Measurements from ENCODE around the gene SLC9A9. TPM values are rescaled to one million over a fixed set of nuclear protein-coding genes. Genes with fewer than 3 reads are reported as not detected.

The SLC9A9 gene
- total RNA-seq, 1 donor from 2014 or later, result 4.9 TPM

DNA sequence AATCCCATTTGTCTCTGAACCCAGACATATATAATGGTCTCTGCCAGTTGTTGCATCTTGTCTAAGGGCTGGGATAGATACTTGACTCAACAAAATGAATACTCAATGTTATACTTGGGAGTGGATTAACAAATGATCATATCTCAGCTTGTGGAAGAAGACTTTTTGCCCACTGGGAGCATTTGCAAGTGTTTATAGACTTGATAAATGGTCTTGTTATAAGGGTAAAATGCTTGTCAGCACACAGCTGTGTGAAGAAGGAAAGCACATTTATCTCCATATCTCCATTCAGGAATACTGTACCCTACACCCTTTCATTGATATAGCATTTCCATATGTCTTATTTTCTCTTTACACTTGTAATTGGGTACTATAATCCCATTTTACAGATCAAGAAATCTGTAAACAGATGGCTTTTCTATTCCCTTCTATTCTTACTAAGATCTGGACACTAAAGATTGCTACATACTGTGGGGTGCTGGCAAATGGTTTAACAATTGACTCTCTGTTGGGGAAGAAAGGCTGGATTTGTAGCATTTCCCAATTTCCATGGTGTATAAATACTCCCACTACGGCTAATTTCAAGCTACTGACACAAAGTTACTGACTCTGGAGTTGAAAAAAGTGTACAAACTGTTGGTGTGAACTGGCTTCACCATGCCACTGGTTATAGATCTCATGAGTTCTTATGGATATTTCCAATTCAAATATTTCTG lies 574.1 kb downstream of the SLC9A9 start:
- Histone ChIP-seq H3K4me3 (no peak overlapping the region), H3K9me3 (replicated peaks) (no peaks in the 10 kb centered on the region), H3K27ac (replicated peaks) (no peak overlapping the region), H3K27me3 (ENCODE audit: low read depth) (no peaks in the 10 kb centered on the region), H3K36me3 (no peaks in the 10 kb centered on the region), H3K4me1 (no peaks in the 10 kb centered on the region)
- intact Hi-C loops (cut with micrococcal nuclease), result no loop called here
- no peak for DNase-seq
- TF ChIP-seq, protein P1, sequence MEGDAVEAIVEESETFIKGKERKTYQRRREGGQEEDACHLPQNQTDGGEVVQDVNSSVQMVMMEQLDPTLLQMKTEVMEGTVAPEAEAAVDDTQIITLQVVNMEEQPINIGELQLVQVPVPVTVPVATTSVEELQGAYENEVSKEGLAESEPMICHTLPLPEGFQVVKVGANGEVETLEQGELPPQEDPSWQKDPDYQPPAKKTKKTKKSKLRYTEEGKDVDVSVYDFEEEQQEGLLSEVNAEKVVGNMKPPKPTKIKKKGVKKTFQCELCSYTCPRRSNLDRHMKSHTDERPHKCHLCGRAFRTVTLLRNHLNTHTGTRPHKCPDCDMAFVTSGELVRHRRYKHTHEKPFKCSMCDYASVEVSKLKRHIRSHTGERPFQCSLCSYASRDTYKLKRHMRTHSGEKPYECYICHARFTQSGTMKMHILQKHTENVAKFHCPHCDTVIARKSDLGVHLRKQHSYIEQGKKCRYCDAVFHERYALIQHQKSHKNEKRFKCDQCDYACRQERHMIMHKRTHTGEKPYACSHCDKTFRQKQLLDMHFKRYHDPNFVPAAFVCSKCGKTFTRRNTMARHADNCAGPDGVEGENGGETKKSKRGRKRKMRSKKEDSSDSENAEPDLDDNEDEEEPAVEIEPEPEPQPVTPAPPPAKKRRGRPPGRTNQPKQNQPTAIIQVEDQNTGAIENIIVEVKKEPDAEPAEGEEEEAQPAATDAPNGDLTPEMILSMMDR (IDR thresholded peaks at IDR 0.05; ENCODE audit: borderline replicate concordance), result no peak

DNA sequence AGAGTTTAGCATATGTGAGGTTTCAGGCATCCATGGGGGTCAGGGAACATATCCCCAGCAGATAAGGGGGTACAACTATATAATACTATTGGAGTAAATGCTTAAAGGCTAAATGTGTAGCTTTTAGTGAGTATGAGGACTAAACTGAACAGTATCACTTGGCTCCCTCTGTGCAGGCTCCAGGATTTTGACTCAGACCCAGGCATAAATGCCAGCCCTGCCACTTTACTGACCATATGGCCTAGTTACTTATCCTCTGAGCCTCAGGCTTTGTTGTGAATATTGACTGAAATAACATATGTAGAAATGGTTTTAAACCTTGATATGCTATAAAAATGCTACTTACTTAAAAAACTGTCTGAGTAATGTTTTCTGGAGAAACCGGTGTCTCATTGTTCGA lies 577.1 kb downstream of the SLC9A9 start:
- intact Hi-C loops (cut with micrococcal nuclease), result no loop called here
- no peaks in the 10 kb centered on the region for H3K4me1 ChIP-seq
- DNase-seq, result no peak
- no peak overlapping the region for H3K27ac ChIP-seq (replicated peaks)
- H3K9me3 ChIP-seq (replicated peaks), result no peaks in the 10 kb centered on the region
- no peaks in the 10 kb centered on the region for H3K27me3 ChIP-seq (ENCODE audit: low read depth)
- H3K36me3 ChIP-seq, result no peaks in the 10 kb centered on the region
- H3K4me3 ChIP-seq, result no peak overlapping the region
- TF ChIP-seq, protein P1 (IDR thresholded peaks at IDR 0.05; ENCODE audit: borderline replicate concordance), result no peak

DNA sequence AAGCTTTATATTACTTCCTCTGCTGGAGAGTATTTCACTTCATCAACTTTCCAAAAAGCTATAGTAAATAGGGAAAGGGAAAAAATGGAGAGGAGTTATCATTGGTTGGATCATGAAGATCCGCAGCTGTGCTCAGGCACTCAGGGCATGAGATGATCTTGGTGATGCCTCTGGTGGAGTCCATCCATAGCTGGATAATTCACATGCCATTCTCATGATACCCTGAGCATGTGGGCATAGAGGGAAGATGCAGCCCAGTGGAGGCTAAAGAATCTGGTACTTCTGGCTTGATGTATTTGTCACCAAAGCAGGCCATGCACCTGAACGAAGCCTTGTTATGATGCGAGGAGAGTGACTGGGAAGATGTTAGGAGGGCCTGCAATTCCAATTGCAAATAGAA lies 578.5 kb downstream of the SLC9A9 start:
- intact Hi-C loops (cut with micrococcal nuclease), result no loop called here
- Histone ChIP-seq H3K4me3 (no peak overlapping the region), H3K27ac (replicated peaks) (no peak overlapping the region), H3K36me3 (no peaks in the 10 kb centered on the region), H3K9me3 (replicated peaks) (no peaks in the 10 kb centered on the region), H3K4me1 (no peaks in the 10 kb centered on the region), H3K27me3 (ENCODE audit: low read depth) (no peaks in the 10 kb centered on the region)
- DNase-seq, result no peak
- TF ChIP-seq, protein P1 (IDR thresholded peaks at IDR 0.05; ENCODE audit: borderline replicate concordance), result no peak

DNA sequence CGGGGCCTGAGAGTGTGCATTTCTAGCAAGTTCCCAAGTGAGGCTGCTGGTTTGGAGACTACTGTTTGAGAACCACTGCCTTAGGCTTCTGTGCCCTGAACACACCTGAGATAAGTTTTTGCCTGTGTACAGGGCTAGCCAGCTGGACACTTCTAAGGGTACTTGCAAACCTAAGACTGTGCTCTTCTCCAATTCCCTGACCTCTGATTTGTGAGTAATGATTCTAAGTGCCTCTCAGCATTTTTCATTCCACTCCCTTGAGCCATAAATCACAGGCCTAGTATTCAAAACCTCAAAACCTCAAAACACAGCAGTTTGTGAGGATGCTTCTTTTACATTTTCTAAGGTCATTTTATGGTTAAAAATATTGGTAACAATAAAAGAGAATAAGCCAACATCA lies 580.3 kb downstream of the SLC9A9 start:
- Histone ChIP-seq H3K27ac (replicated peaks) (no peak overlapping the region), H3K4me3 (no peak overlapping the region), H3K36me3 (no peaks in the 10 kb centered on the region), H3K27me3 (ENCODE audit: low read depth) (no peaks in the 10 kb centered on the region), H3K9me3 (replicated peaks) (no peaks in the 10 kb centered on the region), H3K4me1 (no peaks in the 10 kb centered on the region)
- TF ChIP-seq, protein P1 (IDR thresholded peaks at IDR 0.05; ENCODE audit: borderline replicate concordance), result no peak
- intact Hi-C loops (cut with micrococcal nuclease), result no loop called here
- no peak for DNase-seq

DNA sequence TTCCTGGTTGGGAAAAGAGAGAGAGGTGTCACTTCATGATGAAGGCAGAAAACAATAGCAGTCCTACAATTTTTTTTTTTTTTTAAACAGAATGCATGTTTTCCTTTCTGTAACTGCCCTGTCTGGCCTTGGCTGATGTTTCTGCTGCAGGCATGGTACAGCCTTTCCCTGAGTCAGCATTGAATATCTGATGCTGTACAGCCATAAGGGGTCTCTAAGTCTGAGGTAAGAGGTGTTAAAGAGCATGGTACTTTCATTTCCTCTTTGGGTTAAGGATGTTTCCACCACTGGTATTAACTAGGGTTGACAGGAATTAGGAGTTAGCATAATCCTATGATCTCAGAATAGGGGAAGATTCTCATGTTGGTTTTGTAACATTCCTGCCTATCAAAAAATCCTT lies 581.3 kb downstream of the SLC9A9 start:
- TF ChIP-seq, protein P1 (IDR thresholded peaks at IDR 0.05; ENCODE audit: borderline replicate concordance), result no peak
- no peaks in the 10 kb centered on the region for H3K36me3 ChIP-seq
- H3K9me3 ChIP-seq (replicated peaks), result no peaks in the 10 kb centered on the region
- H3K4me1 ChIP-seq, result no peaks in the 10 kb centered on the region
- H3K4me3 ChIP-seq, result no peak overlapping the region
- no peak overlapping the region for H3K27ac ChIP-seq (replicated peaks)
- intact Hi-C loops (cut with micrococcal nuclease), result no loop called here
- DNase-seq, result no peak
- no peaks in the 10 kb centered on the region for H3K27me3 ChIP-seq (ENCODE audit: low read depth)

Measured in left ventricle myocardium inferior (tissue), 1 donor.